ENCODE data around the gene RNF208. TPM values are rescaled to one million over a fixed set of nuclear protein-coding genes. Genes with fewer than 3 reads are reported as not detected.

RNF208 gene
- total RNA-seq, 1 donor = not detected

GRCh38 chr9:137187386-137187785 is 34.7 kb downstream of the RNF208 start:
- Histone ChIP-seq H3K4me1 (ENCODE audit: insufficient read depth, low read length) (peaks cover 23% of the 10 kb centered on the region), H2AFZ (ENCODE audit: low read length) (no peak overlapping the region), H3K4me2 (ENCODE audit: insufficient read depth, low read length) (peak overlapping the region; percentile 93), H3K36me3 (ENCODE audit: insufficient read depth, low read length) (peaks cover 33% of the 10 kb centered on the region), H3K27ac (ENCODE audit: low read depth, low read length) (no peak overlapping the region), H3K27me3 (ENCODE audit: insufficient read depth, low read length) (no peaks in the 10 kb centered on the region), H3K4me3 (ENCODE audit: insufficient read depth, low read length) (peak overlapping the region; percentile 97), H4K20me1 (ENCODE audit: insufficient read depth, low read length) (peaks cover 22% of the 10 kb centered on the region), H3K9me3 (ENCODE audit: low read depth, low read length) (no peaks in the 10 kb centered on the region), H3K79me2 (ENCODE audit: insufficient read depth, low read length) (peaks cover 60% of the 10 kb centered on the region)
- DNase-seq (ENCODE audit: insufficient read length, low spot score, missing footprints) = no peak
- TF ChIP-seq, protein P1, sequence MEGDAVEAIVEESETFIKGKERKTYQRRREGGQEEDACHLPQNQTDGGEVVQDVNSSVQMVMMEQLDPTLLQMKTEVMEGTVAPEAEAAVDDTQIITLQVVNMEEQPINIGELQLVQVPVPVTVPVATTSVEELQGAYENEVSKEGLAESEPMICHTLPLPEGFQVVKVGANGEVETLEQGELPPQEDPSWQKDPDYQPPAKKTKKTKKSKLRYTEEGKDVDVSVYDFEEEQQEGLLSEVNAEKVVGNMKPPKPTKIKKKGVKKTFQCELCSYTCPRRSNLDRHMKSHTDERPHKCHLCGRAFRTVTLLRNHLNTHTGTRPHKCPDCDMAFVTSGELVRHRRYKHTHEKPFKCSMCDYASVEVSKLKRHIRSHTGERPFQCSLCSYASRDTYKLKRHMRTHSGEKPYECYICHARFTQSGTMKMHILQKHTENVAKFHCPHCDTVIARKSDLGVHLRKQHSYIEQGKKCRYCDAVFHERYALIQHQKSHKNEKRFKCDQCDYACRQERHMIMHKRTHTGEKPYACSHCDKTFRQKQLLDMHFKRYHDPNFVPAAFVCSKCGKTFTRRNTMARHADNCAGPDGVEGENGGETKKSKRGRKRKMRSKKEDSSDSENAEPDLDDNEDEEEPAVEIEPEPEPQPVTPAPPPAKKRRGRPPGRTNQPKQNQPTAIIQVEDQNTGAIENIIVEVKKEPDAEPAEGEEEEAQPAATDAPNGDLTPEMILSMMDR (IDR thresholded peaks at IDR 0.05; ENCODE audit: extremely low read depth, low read depth, low read length) = no peak

DNA sequence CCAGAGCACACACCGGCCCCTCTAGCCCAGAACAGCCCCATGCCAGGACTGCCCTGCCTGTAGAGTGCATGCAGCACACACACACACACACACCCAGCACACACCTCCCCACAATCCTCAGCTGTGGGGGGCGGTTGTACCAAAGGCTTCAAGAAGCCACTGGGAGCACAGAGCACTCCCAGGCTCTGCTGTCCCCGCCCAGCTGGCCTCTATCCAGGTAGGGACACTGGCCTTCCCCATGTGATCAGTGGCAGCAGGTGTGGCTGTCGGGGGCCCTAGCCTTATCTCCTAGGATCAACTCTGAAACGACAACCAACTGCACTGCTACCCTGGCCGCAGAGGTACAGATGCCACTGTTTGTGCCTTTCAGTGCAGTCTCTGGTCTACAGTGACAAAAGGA is 35.7 kb downstream of the RNF208 start:
- H3K4me1 ChIP-seq (ENCODE audit: insufficient read depth, low read length) = peaks cover 23% of the 10 kb centered on the region
- H3K4me3 ChIP-seq (ENCODE audit: insufficient read depth, low read length) = no peak overlapping the region

GRCh38 chr9:137185921-137186320 is 36.1 kb downstream of the RNF208 start:
- Histone ChIP-seq H4K20me1 (ENCODE audit: insufficient read depth, low read length) (peaks cover 22% of the 10 kb centered on the region), H3K4me2 (ENCODE audit: insufficient read depth, low read length) (no peak overlapping the region), H3K79me2 (ENCODE audit: insufficient read depth, low read length) (peaks cover 49% of the 10 kb centered on the region), H3K27ac (ENCODE audit: low read depth, low read length) (no peak overlapping the region), H3K9me3 (ENCODE audit: low read depth, low read length) (no peaks in the 10 kb centered on the region), H3K4me3 (ENCODE audit: insufficient read depth, low read length) (no peak overlapping the region), H2AFZ (ENCODE audit: low read length) (no peak overlapping the region), H3K4me1 (ENCODE audit: insufficient read depth, low read length) (peaks cover 23% of the 10 kb centered on the region), H3K36me3 (ENCODE audit: insufficient read depth, low read length) (peaks cover 32% of the 10 kb centered on the region), H3K27me3 (ENCODE audit: insufficient read depth, low read length) (no peaks in the 10 kb centered on the region)
- TF ChIP-seq, protein P1 (IDR thresholded peaks at IDR 0.05; ENCODE audit: extremely low read depth, low read depth, low read length) = no peak
- no peak for DNase-seq (ENCODE audit: insufficient read length, low spot score, missing footprints)

More for the DNA sequence above, 35.7 kb downstream of the RNF208 start:
- DNase-seq (ENCODE audit: insufficient read length, low spot score, missing footprints) = no peak
- H3K79me2 ChIP-seq (ENCODE audit: insufficient read depth, low read length) = peaks cover 53% of the 10 kb centered on the region
- no peak overlapping the region for H2AFZ ChIP-seq (ENCODE audit: low read length)
- no peak overlapping the region for H3K27ac ChIP-seq (ENCODE audit: low read depth, low read length)
- H4K20me1 ChIP-seq (ENCODE audit: insufficient read depth, low read length) = peaks cover 22% of the 10 kb centered on the region
- H3K27me3 ChIP-seq (ENCODE audit: insufficient read depth, low read length) = no peaks in the 10 kb centered on the region
- H3K9me3 ChIP-seq (ENCODE audit: low read depth, low read length) = no peaks in the 10 kb centered on the region
- no peak overlapping the region for H3K4me2 ChIP-seq (ENCODE audit: insufficient read depth, low read length)
- TF ChIP-seq, protein P1 (IDR thresholded peaks at IDR 0.05; ENCODE audit: extremely low read depth, low read depth, low read length) = no peak
- H3K36me3 ChIP-seq (ENCODE audit: insufficient read depth, low read length) = peaks cover 36% of the 10 kb centered on the region

DNA sequence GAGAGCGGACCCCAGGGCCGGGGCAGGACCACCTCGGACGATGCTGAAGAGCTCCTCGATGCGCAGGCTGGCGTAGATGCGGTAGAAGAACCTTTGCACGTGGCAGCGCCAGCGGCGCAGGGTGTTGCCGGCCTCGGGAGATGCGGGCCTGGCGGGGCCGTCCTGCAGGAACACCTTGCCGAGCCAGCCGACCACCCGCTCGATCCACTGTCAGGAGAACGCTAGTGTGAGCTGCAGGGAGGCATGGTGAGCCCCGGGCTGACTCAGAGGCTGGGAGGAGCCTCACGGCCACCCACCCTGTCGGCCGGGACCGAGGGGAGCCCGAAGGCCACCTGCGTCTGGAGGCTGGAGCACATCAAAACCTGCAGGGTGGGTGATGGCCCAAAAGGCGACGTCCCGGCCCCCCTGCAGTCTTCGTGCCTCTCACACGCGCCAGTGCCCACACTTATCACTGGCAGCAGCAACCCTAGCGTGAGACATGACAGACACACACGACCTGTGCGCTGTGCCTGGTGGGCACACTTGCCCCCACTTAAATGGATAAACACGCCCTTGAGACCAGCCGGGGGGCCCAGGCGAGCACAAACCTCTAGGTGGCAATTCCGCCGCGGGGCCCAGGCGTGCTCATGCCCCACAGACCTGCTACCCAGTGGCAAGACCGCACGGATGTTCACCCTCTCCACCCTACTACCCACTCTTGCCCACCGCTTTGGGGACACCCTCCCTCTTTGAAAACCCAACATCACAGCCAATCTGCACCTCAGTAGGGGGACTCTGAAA is 37.0 kb downstream of the RNF208 start:
- Histone ChIP-seq H3K79me2 (ENCODE audit: insufficient read depth, low read length) (peaks cover 40% of the 10 kb centered on the region), H3K27ac (ENCODE audit: low read depth, low read length) (no peak overlapping the region), H3K9me3 (ENCODE audit: low read depth, low read length) (no peaks in the 10 kb centered on the region), H3K4me1 (ENCODE audit: insufficient read depth, low read length) (peaks cover 23% of the 10 kb centered on the region), H3K4me3 (ENCODE audit: insufficient read depth, low read length) (no peak overlapping the region), H3K4me2 (ENCODE audit: insufficient read depth, low read length) (no peak overlapping the region), H3K36me3 (ENCODE audit: insufficient read depth, low read length) (peaks cover 30% of the 10 kb centered on the region), H3K27me3 (ENCODE audit: insufficient read depth, low read length) (no peaks in the 10 kb centered on the region), H2AFZ (ENCODE audit: low read length) (no peak overlapping the region), H4K20me1 (ENCODE audit: insufficient read depth, low read length) (peaks cover 22% of the 10 kb centered on the region)
- DNase-seq (ENCODE audit: insufficient read length, low spot score, missing footprints) = no peak
- TF ChIP-seq, protein P1 (IDR thresholded peaks at IDR 0.05; ENCODE audit: extremely low read depth, low read depth, low read length) = no peak
